IMR-90 (cell line): Measurements from ENCODE around the gene RTN4IP1. TPM values are rescaled to one million over a fixed set of nuclear protein-coding genes. Genes with fewer than 3 reads are reported as not detected.

Source experiments
- ATAC-seq: fragments of 200-7000 bp; cut with Tn5 transposase; 2 replicates; pipeline ENCODE4 v1.9.1; 2020; ENCODE audit warnings: low read depth, mild to moderate bottlenecking, moderate library complexity
- BruUV-seq: library from RNA; stranded (reverse); fragments of 400-500 nt; replicated peaks from 2 replicates; lab custom pipeline; 2021; lab: Mats Ljungman, UMichigan
- CTCF ChIA-PET: fragments of 300-600 bp; formaldehyde crosslinking; extraction: SDS; loops from one replicate; lab custom pipeline; 2021; ENCODE audit warnings: antibody characterized with exemption; lab: Yijun Ruan, JAX
- POLR2A ChIA-PET: fragments of 300-600 bp; sonication (Branson Sonifier 250); formaldehyde crosslinking; loops from one replicate; lab custom pipeline; 2022; ENCODE audit warnings: antibody characterized with exemption; ENCODE audit not compliant: unreplicated experiment; lab: Charles Lee
- DNase-seq: peaks from one replicate; pipeline ENCODE4 v3.0.0; 2013
- H2AFZ ChIP-seq: replicated peaks from 2 replicates; pipeline ENCODE3; 2013; ENCODE audit warnings: low read length, mild to moderate bottlenecking; ENCODE audit not compliant: poor library complexity
- H2AK5ac ChIP-seq: 2 replicates; pipeline ENCODE4 v1.6.1; 2013; ENCODE audit warnings: low read depth, low read length, inconsistent platforms
- H2AK9ac ChIP-seq: replicated peaks from 2 replicates; pipeline ENCODE3; 2013; ENCODE audit warnings: mild to moderate bottlenecking, low read depth, low read length, moderate library complexity; ENCODE audit not compliant: poor library complexity
- H2BK120ac ChIP-seq: 2 replicates; pipeline ENCODE4 v1.6.1; 2013; ENCODE audit warnings: low read depth, low read length, inconsistent platforms
- H2BK15ac ChIP-seq: 3 replicates; pipeline ENCODE4 v1.6.1; 2013; ENCODE audit warnings: low read depth, low read length, inconsistent platforms
- H2BK20ac ChIP-seq: 2 replicates; pipeline ENCODE4 v1.6.1; 2013; ENCODE audit warnings: low read depth, mild to moderate bottlenecking, inconsistent platforms, low read length, moderate library complexity
- H2BK5ac ChIP-seq: 2 replicates; pipeline ENCODE4 v1.6.1; 2013; ENCODE audit warnings: mild to moderate bottlenecking, low read depth, low read length, inconsistent platforms; ENCODE audit not compliant: poor library complexity, severe bottlenecking
- H3K14ac ChIP-seq: replicated peaks from 2 replicates; pipeline ENCODE4 v1.6.1; 2013; ENCODE audit warnings: low read depth, low read length, inconsistent platforms
- H3K18ac ChIP-seq: 2 replicates; pipeline ENCODE4 v1.6.1; 2013; ENCODE audit warnings: low read depth, low read length, control low read depth
- H3K23ac ChIP-seq: 2 replicates; pipeline ENCODE4 v1.6.1; 2013; ENCODE audit warnings: low read depth, low read length, inconsistent platforms
- H3K27ac ChIP-seq: 2 replicates; pipeline ENCODE4 v1.5.1; 2013; ENCODE audit warnings: mild to moderate bottlenecking, control low read depth, low read length; ENCODE audit not compliant: insufficient read depth
- H3K27me3 ChIP-seq: 2 replicates; pipeline ENCODE4 v1.6.1; 2013; ENCODE audit warnings: low read length; ENCODE audit not compliant: control insufficient read depth, insufficient read depth
- H3K36me3 ChIP-seq: 2 replicates; pipeline ENCODE4 v1.6.1; 2013; ENCODE audit warnings: low read length, mixed read lengths; ENCODE audit not compliant: control insufficient read depth, insufficient read depth
- H3K4ac ChIP-seq: 2 replicates; pipeline ENCODE4 v1.6.1; 2013; ENCODE audit warnings: low read depth, low read length, inconsistent platforms
- H3K4me1 ChIP-seq: 2 replicates; pipeline ENCODE4 v1.6.1; 2013; ENCODE audit warnings: low read length, mixed read lengths; ENCODE audit not compliant: control insufficient read depth, insufficient read depth
- H3K4me2 ChIP-seq: 2 replicates; pipeline ENCODE4 v1.6.1; 2013; ENCODE audit warnings: low read depth, mild to moderate bottlenecking, control low read depth, low read length, moderate library complexity
- H3K4me3 ChIP-seq: 2 replicates; pipeline ENCODE4 v1.5.1; 2013; ENCODE audit warnings: low read depth, mild to moderate bottlenecking, control low read depth, low read length, moderate library complexity; ENCODE audit not compliant: insufficient read depth
- H3K56ac ChIP-seq: 2 replicates; pipeline ENCODE4 v1.6.1; 2013; ENCODE audit warnings: low read length, inconsistent platforms; ENCODE audit not compliant: insufficient read depth; ENCODE audit errors: extremely low read depth
- H3K79me1 ChIP-seq, 2 experiments: 2 replicates each; pipeline ENCODE4 v1.6.1; 2013; ENCODE audit warnings: low read length in 2 of 2, inconsistent platforms in 1 of 2, low read depth in 1 of 2
- H3K9ac ChIP-seq: 2 replicates; pipeline ENCODE4 v1.6.1; 2013; ENCODE audit warnings: low read depth, low read length, control low read depth
- H3K9me1 ChIP-seq: 2 replicates; pipeline ENCODE4 v1.6.1; 2013; ENCODE audit warnings: low read length, inconsistent platforms; ENCODE audit not compliant: insufficient read depth
- H3K9me3 ChIP-seq: 2 replicates; pipeline ENCODE4 v1.6.1; 2013; ENCODE audit warnings: low read length; ENCODE audit not compliant: control insufficient read depth, insufficient read depth
- H4K20me1 ChIP-seq: 2 replicates; pipeline ENCODE4 v1.6.1; 2013; ENCODE audit warnings: low read length, inconsistent platforms; ENCODE audit not compliant: insufficient read depth
- H4K5ac ChIP-seq: 2 replicates; pipeline ENCODE4 v1.6.1; 2013; ENCODE audit warnings: mild to moderate bottlenecking, low read depth, low read length, control low read depth
- H4K8ac ChIP-seq, 2 experiments: 2 replicates each; pipeline ENCODE4 v1.6.1; 2013; ENCODE audit warnings: low read depth in 2 of 2, low read length in 2 of 2, control low read depth in 1 of 2, inconsistent platforms in 1 of 2
- H4K91ac ChIP-seq: 2 replicates; pipeline ENCODE4 v1.6.1; 2013; ENCODE audit warnings: low read depth, low read length, inconsistent platforms; ENCODE audit not compliant: insufficient read depth
- CEBPB ChIP-seq: IDR thresholded peaks from 2 replicates; pipeline ENCODE4 v1.6.1; 2012; ENCODE audit warnings: low read depth, low read length, improper control_type of control experiment
- FOS ChIP-seq: fragments of 150-350 bp; IDR thresholded peaks from 2 replicates; pipeline ENCODE4 v1.6.1; 2016; ENCODE audit warnings: low read depth, low read length
- MAFK ChIP-seq: IDR thresholded peaks from 2 replicates; pipeline ENCODE4 v1.6.1; 2012; ENCODE audit warnings: low read depth, low read length, improper control_type of control experiment
- WGBS, 2 experiments: methylation state at CpG; one replicate each; pipeline versions ENCODE4 v1.1.5 to v1.1.7; 2013; ENCODE audit warnings: missing lambda C conversion rate in 2 of 2; ENCODE audit not compliant: insufficient read length in 1 of 2; ENCODE audit errors: extremely low coverage in 2 of 2; 5-methylcytosine and 5-hydroxymethylcytosine counted together
- dilution Hi-C: fragments of 300-500 bp; cut with HindIII; formaldehyde crosslinking; loops from one replicate; pipeline ENCODE4 v1.14.3; 2018; ENCODE audit warnings: low sequenced_read_pairs; ENCODE audit not compliant: unreplicated experiment
- in situ Hi-C: fragments of 300-500 bp; cut with MboI; formaldehyde crosslinking; loops from 3 replicates; pipeline ENCODE4 v1.14.3; 2019; ENCODE audit warnings: low sequenced_read_pairs, inconsistent platforms, mixed read lengths
- intact Hi-C: fragments of 100-400 bp; cut with micrococcal nuclease; formaldehyde crosslinking; loops from 2 replicates; pipeline ENCODE4 v1.10.0; 2022
- polyA plus RNA-seq, 3 experiments: library from polyadenylated mRNA; depleted of rRNA; stranded (reverse); fragments of >200 nt; gene quantifications; 2 replicates each; pipeline ENCODE4 v1.2.3, GENCODE V29; 2012; ENCODE audit warnings: low replicate concordance in 1 of 3
- total RNA-seq: library from RNA; depleted of rRNA; stranded (reverse); fragments of >200 nt; gene quantifications from 2 replicates; pipeline ENCODE4 v1.2.3, GENCODE V29; 2012

RTN4IP1 gene
- total and polyA plus RNA-seq, 2 of the 4 experiments (the other 2 are of a cell fraction), result 5.7 to 9.9 TPM

DNA sequence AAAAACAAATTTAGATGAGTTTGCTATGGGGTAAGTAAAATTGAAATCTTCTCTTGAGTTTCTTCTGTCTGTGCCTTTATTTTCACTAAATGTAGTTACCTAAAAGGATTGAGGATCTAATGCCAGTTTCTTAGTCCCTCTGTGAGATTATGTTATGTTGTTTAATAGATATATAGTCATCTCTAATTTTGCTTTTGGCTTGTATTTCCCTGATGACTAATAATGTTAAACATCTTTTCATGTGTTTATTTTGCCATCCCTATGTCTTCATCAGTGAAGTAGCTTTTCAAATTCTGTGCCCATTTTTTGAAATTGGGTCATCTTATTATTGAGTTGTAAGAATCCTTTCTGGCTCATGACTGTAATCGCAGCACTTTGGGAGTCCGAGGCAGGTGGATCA lies 13.8 kb upstream of the RTN4IP1 start:
- no peak overlapping the region for H3K27ac ChIP-seq
- H2AK9ac ChIP-seq, result no peak overlapping the region
- peaks cover 3% of the 10 kb centered on the region; the same call in 1 of the 2 replicates for H3K4me1 ChIP-seq
- H2AFZ ChIP-seq, result no peak overlapping the region
- H3K9ac ChIP-seq, result no peak overlapping the region
- no CpG with 5 or more reads among the region's 2 CpGs for whole genome bisulfite sequencing, 2 experiments
- in situ Hi-C loops, result no loop called here
- H3K9me3 ChIP-seq, result no peaks in the 10 kb centered on the region
- TF ChIP-seq MAFK (no peak), CEBPB (0 out of 2 replicates have a peak, but pooled peaks have one; percentile 35), FOS (0 out of 2 replicates have a peak, but pooled peaks have one; percentile 11)
- ChIA-PET POLR2A (no interaction called here), CTCF (no interaction called here)
- no peak overlapping the region for H3K4me2 ChIP-seq
- ATAC-seq, result peak; percentile 66
- no peaks in the 10 kb centered on the region for H3K27me3 ChIP-seq
- DNase-seq, result peak; percentile 69
- BruUV-seq, result no TSS peak
- H2BK15ac ChIP-seq, result no peak overlapping the region
- H2BK20ac ChIP-seq, result no peak overlapping the region
- dilution Hi-C loops, result no loop called here
- H2BK120ac ChIP-seq, result no peak overlapping the region
- H2AK5ac ChIP-seq, result no peak overlapping the region
- H4K8ac ChIP-seq, result no peak overlapping the region
- no peak overlapping the region for H4K5ac ChIP-seq
- H3K79me1 ChIP-seq, result peaks cover 5% of the 10 kb centered on the region in 2 experiments; a peak in 2 of 4 replicates
- H3K9me1 ChIP-seq, result no peaks in the 10 kb centered on the region
- H3K18ac ChIP-seq, result no peak overlapping the region
- no peak overlapping the region for H3K4ac ChIP-seq
- H2BK5ac ChIP-seq, result no peak overlapping the region
- H4K20me1 ChIP-seq, result no peaks in the 10 kb centered on the region; the same call in 1 of the 2 replicates
- peaks cover 5% of the 10 kb centered on the region; the same call in 1 of the 2 replicates for H3K36me3 ChIP-seq
- intact Hi-C loops, result no loop called here
- no peak overlapping the region for H3K56ac ChIP-seq
- H3K23ac ChIP-seq, result no peak overlapping the region
- H3K14ac ChIP-seq, result no peak overlapping the region
- no peak overlapping the region for H3K4me3 ChIP-seq
- no peak overlapping the region for H4K91ac ChIP-seq
